Stimulated activated CD8-positive, alpha-beta memory T cell treated with anti-CD3 and anti-CD28 coated beads, Interleukin-15, amount 100 ng/mL, for 4 hours (primary cell): Measurements from ENCODE around the gene MALL.
"Not testable (repeated sequence)": the region's sequence is repeated elsewhere in the genome, so short reads cannot be mapped to it uniquely, and the experiment has no call there.

Experiments
- DNase-seq, 2 donors: peaks; one replicate each; pipeline ENCODE4 v3.0.0-alpha.2; 2020; ENCODE audit warnings: low read depth in 2 of 2

MALL gene

DNA sequence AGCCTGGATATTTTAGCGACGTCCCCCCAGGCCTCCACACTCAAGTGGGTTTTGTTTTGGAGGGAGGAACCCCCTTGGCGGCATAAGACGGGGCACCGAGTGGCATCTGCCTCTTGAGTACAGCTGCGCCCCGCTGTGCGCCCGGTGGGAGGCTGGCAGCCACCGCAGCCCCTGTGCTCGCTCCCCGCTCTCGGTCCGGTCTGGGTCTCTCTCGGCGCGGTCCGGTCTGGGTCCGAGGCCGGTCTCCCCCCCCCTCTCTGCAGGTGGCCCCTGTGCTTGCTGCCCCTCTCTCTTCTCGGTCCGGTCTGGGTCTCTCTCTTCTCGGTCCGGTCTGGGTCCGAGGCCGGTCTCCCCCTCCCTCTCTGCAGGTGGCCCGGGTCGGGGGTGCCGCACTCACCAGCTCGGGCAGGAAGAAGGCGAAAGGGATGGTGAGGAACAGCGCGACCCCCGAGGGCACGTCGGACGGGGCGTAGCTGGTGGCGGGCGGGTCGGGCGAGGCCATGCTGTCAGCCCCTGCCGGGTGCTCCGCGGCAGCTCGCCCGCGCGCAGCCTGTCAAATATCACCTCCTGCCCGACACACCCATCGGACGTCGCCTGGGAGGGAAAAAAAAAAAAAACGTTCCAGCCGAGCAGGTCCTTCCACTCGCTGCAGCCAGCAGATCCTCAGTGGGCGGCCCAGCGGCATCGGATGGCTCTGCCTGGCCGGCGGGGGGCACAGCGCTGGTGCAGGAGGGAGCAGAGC lies at the start of gene MALL:
Gene MALL, minus strand, starts transcription at position 532 of the 742 bp plus-strand sequence. Its CDS starts 30 bp downstream, at position 502.
- no peak for DNase-seq

DNA sequence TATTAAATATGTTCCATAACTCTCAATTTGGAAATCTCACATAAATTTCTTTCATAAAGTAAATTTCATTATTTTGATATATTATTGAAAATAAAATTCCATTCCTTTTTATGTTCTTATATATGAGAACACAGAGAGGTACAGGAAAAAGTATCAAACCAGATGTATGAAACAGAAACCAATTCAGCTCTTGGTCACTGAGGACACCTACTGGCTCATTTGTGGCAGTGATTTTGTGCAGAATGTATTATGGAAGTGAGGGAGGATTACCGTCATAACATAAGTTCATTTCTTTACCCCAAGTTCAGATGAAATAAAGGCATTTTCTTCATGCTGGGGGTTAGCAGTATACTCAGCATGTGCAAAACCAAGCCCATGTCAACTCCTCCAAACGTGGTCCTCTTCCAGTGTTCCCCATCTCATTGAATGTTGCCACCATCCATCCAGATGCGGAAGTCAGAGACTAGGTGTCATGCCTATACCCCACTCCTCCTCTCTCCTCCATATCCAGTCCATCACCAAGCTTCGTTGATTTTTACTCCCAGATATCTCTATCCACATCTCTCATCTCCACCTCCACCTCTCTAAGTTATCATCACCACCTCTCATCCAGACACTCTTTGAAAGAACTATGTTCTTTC lies 41.7 kb upstream of the MALL start:
- DNase-seq: no peak

DNA sequence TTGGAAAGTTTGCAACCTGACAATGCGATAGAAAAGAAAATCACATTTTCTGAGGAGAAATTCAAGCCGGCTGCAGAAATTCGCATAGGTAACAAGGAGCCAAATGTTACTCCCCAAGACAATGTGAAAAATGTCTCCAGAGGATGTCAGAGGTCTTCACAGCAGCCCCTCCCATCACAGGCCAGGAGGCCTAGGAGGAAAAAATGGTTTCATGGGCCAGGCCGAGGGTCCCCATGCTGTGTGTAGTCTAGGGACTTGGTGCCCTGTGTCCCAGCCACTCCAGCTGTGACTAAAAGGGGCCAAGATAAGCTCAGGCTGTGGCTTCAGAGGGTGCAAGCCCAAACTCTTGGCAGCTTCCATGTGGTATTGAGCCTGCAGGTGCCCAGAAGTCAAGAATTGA lies 39.2 kb upstream of the MALL start:
- DNase-seq: not testable (repeated sequence)

DNA sequence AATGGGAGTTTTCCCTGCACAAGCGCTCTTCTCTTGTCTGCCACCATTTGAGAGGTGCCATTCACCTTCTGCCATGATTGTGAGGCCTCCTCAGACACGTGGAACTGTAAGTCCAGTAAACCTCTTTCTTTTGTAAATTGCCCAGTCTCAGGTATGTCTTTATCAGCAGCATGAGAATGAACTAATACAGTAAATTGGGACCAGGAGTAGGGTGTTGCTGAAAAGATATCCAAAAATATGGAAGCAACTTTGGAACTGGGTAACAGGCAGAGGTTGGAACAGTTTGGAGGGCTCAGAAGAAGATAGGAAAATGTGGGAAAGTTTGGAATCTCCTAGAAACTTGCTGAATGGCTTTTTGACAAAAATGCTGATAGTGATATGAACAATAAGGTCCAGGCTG lies 38.6 kb upstream of the MALL start:
- not testable (repeated sequence) for DNase-seq

DNA sequence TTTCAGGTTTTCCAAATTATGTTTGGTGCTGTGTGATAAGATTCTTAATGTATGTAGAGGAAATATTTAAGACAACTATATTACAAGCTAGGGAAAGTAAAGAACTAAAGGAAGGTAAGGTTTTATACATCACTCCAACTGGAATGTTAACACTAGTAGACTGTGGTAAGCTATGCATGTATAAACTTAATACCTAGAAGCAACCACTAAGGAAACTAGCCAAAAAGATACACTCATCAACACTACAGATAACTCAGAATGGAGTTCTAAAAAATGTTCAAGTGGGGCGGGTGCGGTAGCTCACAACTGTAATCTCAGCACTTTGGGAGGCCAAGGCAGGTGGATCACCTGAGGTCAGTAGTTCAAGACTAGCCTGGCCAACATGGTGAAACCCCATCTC lies 37.8 kb upstream of the MALL start:
- no peak for DNase-seq

DNA sequence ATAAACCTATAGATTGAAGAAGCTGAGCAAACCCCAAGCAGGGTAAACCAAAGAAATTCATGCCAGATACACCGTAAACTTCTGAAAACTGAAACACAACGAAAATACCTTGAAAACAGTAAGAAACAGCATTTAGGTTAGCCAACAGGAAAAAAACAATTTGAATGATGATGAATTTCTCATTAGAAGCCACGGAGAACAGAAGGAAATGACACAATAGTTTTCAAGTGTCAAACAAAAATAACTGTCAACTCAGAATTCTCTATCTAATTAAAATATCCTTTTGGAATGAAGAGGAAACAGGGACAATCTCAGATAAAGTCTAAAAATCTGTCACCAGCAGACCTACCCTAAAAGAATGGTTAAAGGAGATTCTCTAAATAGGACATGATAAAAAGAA lies 37.3 kb upstream of the MALL start:
- no peak for DNase-seq

DNA sequence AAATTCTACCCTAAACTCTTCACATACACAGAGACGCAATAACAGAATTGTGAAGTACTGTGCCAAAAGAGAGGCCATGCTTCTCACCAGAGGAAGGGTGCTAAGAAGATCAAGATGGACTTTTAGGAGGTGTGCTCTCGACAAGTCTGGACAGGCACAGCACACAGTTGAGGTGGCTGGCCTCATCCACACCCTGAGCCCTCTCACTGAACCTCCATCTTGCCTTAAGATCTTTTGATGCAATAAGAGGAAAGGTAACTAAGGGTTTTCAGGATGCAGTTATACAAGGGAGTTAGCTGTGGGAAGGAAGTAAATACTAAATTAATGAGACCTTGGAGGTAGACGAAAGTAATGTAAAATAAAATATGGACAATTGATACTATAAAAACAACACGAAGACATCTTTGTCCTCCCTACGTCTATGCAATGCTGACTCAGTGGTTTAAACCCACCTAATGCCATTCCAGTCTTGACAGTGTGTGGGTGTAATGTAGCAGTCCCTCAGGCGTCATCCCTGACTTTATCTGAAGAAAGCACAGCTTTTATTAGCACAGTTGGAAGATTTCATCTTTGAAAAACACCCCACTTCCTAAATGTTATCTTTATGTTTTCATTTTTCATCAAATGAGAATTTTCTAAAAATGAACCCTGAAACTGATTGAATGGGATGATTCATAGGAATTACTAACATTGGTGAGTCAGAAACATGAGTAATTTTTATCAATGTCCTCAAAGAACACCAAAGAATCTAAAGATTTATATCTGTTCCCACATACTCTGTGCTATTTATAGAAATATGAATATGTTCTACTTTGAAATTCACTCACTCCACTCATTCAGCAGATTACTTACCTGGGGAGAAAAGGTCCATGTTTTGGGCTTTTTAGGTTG lies 34.0 kb upstream of the MALL start:
- no peak for DNase-seq

DNA sequence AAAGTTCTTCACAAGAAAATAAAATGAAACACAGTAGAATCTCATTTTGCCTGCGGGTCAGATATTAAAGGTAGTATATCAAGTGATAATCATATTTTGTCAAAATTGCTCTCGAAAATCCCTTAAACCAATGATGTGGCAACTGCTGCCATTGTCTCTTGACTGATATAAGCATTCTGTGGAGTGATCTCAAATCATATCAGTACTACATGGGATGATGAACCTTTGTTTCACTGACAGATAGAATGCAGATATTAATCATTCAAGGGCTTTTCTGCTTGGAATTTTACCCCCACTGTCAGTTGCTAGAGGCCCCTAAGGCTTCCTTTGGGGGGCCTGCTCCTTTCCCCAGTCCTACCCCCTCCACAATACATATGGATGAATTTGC lies 31.3 kb upstream of the MALL start:
- no peak for DNase-seq

DNA sequence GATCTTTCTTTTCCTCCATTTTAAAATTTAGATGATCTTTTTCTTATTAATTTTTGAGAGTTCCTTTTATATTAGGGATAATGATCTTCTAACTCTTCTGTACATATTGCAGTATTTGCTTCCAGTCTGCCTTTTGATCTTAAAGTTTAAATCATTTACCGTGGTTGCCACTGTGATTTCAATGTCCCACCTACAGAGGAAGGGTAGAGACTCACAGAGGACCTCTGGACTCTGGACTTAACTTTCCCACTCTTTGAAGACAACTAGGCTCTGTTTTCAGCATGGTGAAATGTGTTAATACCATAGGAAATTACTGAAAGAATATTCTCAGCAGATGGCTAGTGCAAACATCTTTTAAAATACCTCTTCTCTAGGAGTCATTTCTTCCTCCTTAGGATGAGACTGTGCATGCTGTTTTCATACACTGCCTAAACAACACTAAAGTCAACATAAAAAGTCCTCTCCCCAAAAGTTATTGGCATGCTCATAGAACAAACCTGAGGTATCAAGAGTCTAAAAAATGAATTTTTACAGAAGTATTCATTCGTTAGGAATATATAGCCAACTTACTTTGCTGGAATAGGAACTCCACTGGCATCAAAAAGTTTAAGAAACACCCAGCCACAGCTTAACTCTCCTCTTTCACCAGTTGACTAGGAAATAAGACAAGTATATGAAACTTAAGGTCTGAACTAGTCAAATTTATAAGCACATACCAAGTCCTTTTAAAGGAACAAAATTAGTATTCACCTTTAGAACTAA lies 30.7 kb upstream of the MALL start:
- no peak for DNase-seq

DNA sequence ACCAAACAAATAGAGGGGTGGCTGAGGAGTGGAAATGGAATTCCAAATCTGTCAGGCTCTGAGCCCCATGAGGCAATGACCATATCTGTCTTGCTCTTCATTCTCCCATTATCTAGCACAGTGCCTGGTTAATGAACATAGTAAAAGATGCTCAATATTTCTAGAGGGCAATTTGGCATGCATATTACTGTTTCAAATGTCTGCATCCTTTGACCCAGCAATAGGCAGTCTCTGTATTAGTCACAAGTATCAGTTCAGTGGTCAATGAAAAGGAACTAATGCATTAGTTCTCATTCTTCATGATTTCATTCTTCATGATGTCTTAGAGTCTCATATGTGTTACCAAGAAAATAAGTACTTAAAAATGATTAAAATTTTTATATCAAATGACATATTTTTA lies 28.4 kb upstream of the MALL start:
- no peak for DNase-seq

DNA sequence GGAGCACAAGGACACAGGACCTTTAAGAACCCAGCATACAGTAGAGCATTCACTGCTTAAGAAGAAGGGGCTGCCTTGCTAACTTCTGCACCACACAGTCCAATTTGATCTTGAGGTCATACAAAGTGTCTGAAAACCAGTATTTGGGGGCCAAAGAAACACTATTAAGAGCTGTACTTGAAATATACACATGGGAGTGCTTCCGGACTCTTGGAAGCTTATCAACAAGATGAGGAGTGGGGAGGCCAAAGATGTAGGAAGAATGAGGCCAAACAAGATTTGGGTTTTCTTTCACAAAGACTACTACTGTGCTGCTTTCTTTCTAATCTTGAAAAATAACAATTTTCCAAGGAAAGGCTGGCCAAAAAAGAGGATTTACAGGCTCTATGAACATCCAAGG lies 24.8 kb upstream of the MALL start:
- no peak for DNase-seq

DNA sequence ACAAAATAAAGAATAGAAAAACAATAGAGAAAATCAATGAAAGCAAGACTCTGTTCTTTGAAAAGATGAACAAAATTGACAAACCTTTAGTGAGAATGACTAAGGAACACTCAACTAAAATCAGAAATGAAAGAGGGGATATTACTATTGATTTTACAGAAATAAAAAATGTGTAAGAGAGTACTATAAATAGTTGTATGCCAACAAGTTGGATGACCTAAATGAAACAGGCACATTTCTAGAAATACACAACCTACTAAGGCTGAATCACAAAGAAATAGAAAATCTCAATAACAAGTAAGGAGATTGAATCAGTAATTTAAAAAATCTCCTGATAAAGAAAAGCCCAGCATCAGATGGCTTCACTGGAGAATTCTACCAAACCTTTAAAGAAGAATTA lies 18.4 kb upstream of the MALL start:
- DNase-seq: no peak

DNA sequence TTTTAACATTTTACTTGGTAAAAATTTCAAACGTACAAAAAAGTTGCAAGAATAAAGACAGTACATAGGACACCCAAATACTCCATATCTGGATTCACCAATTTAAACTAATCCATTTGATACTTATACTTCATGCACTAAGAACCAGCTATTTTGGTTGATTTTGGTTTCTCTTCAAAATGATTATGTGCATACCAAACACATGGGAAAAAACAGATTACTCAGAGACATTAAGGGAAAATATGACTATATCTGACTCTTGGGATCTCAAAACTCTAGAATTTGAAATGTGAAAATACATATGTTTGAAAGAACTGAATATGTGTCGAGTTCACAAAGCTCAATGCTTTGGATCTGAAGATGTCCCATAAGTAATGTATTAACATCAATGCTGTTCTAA lies 15.5 kb upstream of the MALL start:
- no peak for DNase-seq

DNA sequence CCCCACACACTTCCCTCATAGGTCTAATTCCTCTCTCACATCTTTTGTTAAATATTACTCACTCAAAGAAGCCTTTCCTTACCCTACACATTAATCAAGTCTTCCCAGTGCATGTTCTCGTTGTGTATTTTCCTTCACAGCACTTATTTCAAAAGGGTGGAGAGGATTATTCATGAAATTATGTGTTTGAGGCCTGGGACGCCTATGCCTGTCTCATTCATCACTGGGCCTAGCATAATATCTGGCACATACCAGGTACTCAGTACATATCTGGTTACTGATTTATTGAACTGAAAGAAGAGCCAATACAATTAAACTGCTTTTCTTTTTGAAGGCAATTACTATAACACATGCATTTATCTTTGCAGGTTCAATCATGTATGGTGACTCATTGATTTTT lies 15.1 kb upstream of the MALL start:
- no peak for DNase-seq

DNA sequence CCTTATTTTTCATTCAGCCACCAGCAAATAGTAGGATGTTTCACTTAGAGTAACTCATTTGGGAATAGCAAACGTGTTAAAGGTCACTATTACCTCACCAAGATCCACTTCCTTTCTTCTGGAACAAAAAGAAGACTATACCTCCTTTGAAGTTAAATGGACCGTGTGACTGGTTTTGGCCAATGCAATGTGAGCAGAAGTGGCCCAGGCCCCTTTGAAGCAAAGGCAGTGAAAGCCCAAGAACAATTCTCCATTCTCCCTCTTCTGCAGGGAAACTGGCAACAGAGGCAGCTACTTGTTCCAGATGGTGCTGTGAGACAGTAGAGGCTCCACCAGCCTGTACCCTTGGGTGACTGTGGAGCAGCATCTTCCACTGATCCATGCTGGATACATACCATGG lies 11.3 kb upstream of the MALL start:
- no peak for DNase-seq

DNA sequence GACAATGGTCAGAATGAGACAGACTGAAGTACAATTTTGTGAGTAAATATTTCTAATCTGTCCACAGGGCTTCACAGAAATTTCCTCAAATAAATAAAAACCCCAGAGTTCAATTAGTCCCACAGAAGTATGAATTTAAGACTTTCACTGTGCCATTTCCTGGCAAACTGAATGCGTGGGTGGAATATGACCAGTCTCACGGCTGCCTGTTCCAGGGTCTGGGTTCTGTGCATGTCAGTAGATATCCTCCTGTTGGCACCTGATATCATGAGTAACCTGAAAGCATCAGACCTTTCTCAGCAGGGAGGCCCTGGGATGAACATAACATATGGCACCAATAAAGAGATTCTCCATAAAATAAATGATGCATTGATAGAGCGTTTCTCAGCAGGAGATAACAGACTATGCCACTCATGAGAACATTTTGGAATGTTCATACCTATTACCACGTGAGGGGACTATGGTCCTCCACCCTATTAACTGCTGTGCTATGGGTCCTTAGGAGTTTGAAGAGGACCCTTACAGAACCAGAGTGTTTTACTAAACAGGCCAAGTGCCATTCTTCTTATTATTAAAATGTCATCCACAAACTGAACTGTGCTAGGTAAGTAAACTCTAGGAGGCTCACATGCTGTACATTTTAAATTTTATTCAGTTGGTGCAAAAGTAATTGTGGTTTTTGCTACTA lies 10.6 kb upstream of the MALL start:
- DNase-seq: no peak

DNA sequence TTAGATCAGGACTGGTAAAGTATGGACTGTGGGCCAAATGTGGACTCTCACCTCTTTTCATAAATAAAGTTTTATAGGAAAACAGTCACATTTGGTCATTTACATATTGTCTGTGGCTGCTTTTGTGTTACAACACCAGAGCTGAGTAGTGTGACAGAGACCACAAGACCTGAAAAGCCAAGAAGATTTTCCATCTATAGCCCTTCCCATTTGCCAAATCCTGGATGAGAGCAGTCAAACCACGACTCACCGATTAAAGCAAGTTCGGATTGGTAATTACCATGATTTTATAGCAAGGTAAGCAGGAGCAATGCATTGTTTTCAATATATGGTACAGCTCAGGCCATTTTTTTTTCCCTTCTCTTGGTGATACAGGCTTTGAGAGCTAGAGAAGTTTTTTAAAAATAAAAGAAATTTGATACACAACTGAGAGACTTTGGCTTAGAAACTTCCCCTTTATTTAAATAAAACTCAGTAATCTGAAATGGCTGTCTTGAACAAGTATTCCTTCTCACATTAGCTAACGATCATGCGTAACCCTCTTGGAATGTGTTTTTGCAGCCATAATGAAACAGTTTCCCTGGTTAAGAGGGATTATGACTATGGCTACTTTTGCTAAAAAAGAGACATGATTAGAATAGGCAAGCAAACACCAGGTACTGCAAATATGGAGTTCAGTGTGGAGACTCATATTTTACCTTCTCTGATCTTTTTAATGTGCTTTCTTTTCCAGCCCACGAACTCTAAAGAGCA lies 9.5 kb upstream of the MALL start:
- no peak for DNase-seq

DNA sequence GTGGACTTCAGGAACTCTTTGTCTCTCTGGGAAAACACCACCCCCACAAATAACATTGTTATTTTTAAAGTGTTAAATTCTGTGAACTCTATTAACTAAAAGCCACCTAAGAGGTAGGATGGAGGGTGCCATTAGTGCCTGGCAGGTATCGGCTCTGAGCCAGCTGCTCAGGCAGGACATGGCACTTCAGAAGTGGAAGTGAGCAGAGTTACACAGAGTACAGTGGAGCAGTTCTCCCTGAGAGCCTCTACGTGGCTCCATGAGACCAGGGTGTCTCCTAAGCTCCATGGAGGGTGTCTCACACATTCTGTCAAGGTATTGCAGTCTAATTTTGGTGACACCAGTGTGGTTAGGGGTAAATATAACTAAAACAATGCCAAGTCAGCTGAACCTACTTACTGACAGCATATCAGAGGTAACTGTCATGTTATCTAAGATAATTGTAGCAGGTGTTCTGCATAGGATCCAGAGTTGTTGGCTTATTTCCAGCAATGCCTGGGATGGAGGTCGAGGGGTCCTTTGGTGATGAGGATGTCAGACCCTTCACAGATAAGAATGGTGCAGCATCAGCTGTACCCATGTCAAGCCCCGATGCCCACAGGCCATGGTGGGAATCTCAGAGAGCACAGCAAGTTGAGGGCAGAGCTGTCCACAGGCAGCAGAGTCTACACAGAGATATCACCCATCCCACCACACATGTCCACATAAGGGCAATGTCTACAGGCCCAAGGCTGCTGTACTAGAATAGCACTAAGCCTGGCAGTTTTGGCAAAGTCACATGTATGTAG lies 8.6 kb upstream of the MALL start:
- DNase-seq: no peak

DNA sequence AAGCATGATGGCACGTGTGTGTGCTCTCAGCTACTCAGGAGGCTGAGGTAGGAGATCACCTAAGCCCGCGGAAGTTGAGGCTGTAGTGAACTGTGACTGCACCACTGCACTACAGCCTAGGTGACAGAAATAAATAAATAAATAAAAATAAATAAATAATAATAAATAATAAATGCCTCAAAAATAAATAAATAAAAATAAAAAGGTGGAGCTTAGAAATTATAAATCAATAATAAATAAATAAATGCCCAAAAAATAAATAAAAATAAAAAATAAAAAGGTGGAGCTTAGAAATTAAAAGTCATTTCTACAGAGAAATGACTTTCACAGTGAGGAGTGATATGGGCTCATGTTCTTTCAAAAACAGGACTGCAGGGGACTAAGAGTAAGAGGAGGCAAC lies 6.0 kb upstream of the MALL start:
- no peak for DNase-seq

DNA sequence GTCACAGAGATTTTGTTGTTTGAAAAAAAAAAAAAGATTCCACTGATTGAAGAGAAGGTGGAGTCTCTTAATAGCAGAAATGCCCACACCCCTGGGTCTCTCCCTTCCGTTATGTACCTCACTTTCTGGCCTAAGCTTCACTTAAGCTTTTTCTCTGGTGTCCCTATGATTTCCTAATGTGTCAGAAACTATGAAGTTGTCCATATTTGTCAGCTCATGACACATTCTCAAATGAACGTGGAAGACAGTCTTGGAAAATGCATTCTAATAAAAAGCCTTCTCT lies 5.4 kb upstream of the MALL start:
- no peak for DNase-seq
